IMR-90 (cell line): ENCODE results near the gene GABRE. TPM values are rescaled to one million over a fixed set of nuclear protein-coding genes. Genes with fewer than 3 reads are reported as not detected.

Source experiments
- ATAC-seq: fragments of 200-7000 bp; cut with Tn5 transposase; 2 replicates; pipeline ENCODE4 v1.9.1; 2020; ENCODE audit warnings: low read depth, mild to moderate bottlenecking, moderate library complexity
- BruUV-seq: library from RNA; stranded (reverse); fragments of 400-500 nt; replicated peaks from 2 replicates; lab custom pipeline; 2021; lab: Mats Ljungman, UMichigan
- CTCF ChIA-PET: fragments of 300-600 bp; formaldehyde crosslinking; extraction: SDS; loops from one replicate; lab custom pipeline; 2021; ENCODE audit warnings: antibody characterized with exemption; lab: Yijun Ruan, JAX
- POLR2A ChIA-PET: fragments of 300-600 bp; sonication (Branson Sonifier 250); formaldehyde crosslinking; loops from one replicate; lab custom pipeline; 2022; ENCODE audit warnings: antibody characterized with exemption; ENCODE audit not compliant: unreplicated experiment; lab: Charles Lee
- DNase-seq: peaks from one replicate; pipeline ENCODE4 v3.0.0; 2013
- H2AFZ ChIP-seq: replicated peaks from 2 replicates; pipeline ENCODE3; 2013; ENCODE audit warnings: low read length, mild to moderate bottlenecking; ENCODE audit not compliant: poor library complexity
- H2AK5ac ChIP-seq: 2 replicates; pipeline ENCODE4 v1.6.1; 2013; ENCODE audit warnings: low read depth, low read length, inconsistent platforms
- H2AK9ac ChIP-seq: replicated peaks from 2 replicates; pipeline ENCODE3; 2013; ENCODE audit warnings: mild to moderate bottlenecking, low read depth, low read length, moderate library complexity; ENCODE audit not compliant: poor library complexity
- H2BK120ac ChIP-seq: 2 replicates; pipeline ENCODE4 v1.6.1; 2013; ENCODE audit warnings: low read depth, low read length, inconsistent platforms
- H2BK15ac ChIP-seq: 3 replicates; pipeline ENCODE4 v1.6.1; 2013; ENCODE audit warnings: low read depth, low read length, inconsistent platforms
- H2BK20ac ChIP-seq: 2 replicates; pipeline ENCODE4 v1.6.1; 2013; ENCODE audit warnings: low read depth, mild to moderate bottlenecking, inconsistent platforms, low read length, moderate library complexity
- H2BK5ac ChIP-seq: 2 replicates; pipeline ENCODE4 v1.6.1; 2013; ENCODE audit warnings: mild to moderate bottlenecking, low read depth, low read length, inconsistent platforms; ENCODE audit not compliant: poor library complexity, severe bottlenecking
- H3K14ac ChIP-seq: replicated peaks from 2 replicates; pipeline ENCODE4 v1.6.1; 2013; ENCODE audit warnings: low read depth, low read length, inconsistent platforms
- H3K18ac ChIP-seq: 2 replicates; pipeline ENCODE4 v1.6.1; 2013; ENCODE audit warnings: low read depth, low read length, control low read depth
- H3K23ac ChIP-seq: 2 replicates; pipeline ENCODE4 v1.6.1; 2013; ENCODE audit warnings: low read depth, low read length, inconsistent platforms
- H3K27ac ChIP-seq: 2 replicates; pipeline ENCODE4 v1.5.1; 2013; ENCODE audit warnings: mild to moderate bottlenecking, control low read depth, low read length; ENCODE audit not compliant: insufficient read depth
- H3K27me3 ChIP-seq: 2 replicates; pipeline ENCODE4 v1.6.1; 2013; ENCODE audit warnings: low read length; ENCODE audit not compliant: control insufficient read depth, insufficient read depth
- H3K36me3 ChIP-seq: 2 replicates; pipeline ENCODE4 v1.6.1; 2013; ENCODE audit warnings: low read length, mixed read lengths; ENCODE audit not compliant: control insufficient read depth, insufficient read depth
- H3K4ac ChIP-seq: 2 replicates; pipeline ENCODE4 v1.6.1; 2013; ENCODE audit warnings: low read depth, low read length, inconsistent platforms
- H3K4me1 ChIP-seq: 2 replicates; pipeline ENCODE4 v1.6.1; 2013; ENCODE audit warnings: low read length, mixed read lengths; ENCODE audit not compliant: control insufficient read depth, insufficient read depth
- H3K4me2 ChIP-seq: 2 replicates; pipeline ENCODE4 v1.6.1; 2013; ENCODE audit warnings: low read depth, mild to moderate bottlenecking, control low read depth, low read length, moderate library complexity
- H3K4me3 ChIP-seq: 2 replicates; pipeline ENCODE4 v1.5.1; 2013; ENCODE audit warnings: low read depth, mild to moderate bottlenecking, control low read depth, low read length, moderate library complexity; ENCODE audit not compliant: insufficient read depth
- H3K56ac ChIP-seq: 2 replicates; pipeline ENCODE4 v1.6.1; 2013; ENCODE audit warnings: low read length, inconsistent platforms; ENCODE audit not compliant: insufficient read depth; ENCODE audit errors: extremely low read depth
- H3K79me1 ChIP-seq, 2 experiments: 2 replicates each; pipeline ENCODE4 v1.6.1; 2013; ENCODE audit warnings: low read length in 2 of 2, inconsistent platforms in 1 of 2, low read depth in 1 of 2
- H3K9ac ChIP-seq: 2 replicates; pipeline ENCODE4 v1.6.1; 2013; ENCODE audit warnings: low read depth, low read length, control low read depth
- H3K9me1 ChIP-seq: 2 replicates; pipeline ENCODE4 v1.6.1; 2013; ENCODE audit warnings: low read length, inconsistent platforms; ENCODE audit not compliant: insufficient read depth
- H3K9me3 ChIP-seq: 2 replicates; pipeline ENCODE4 v1.6.1; 2013; ENCODE audit warnings: low read length; ENCODE audit not compliant: control insufficient read depth, insufficient read depth
- H4K20me1 ChIP-seq: 2 replicates; pipeline ENCODE4 v1.6.1; 2013; ENCODE audit warnings: low read length, inconsistent platforms; ENCODE audit not compliant: insufficient read depth
- H4K5ac ChIP-seq: 2 replicates; pipeline ENCODE4 v1.6.1; 2013; ENCODE audit warnings: mild to moderate bottlenecking, low read depth, low read length, control low read depth
- H4K8ac ChIP-seq, 2 experiments: 2 replicates each; pipeline ENCODE4 v1.6.1; 2013; ENCODE audit warnings: low read depth in 2 of 2, low read length in 2 of 2, control low read depth in 1 of 2, inconsistent platforms in 1 of 2
- H4K91ac ChIP-seq: 2 replicates; pipeline ENCODE4 v1.6.1; 2013; ENCODE audit warnings: low read depth, low read length, inconsistent platforms; ENCODE audit not compliant: insufficient read depth
- CHD1 ChIP-seq: IDR thresholded peaks from 2 replicates; pipeline ENCODE4 v1.6.1; 2012; ENCODE audit warnings: low read depth, low read length, improper control_type of control experiment
- FOS ChIP-seq: fragments of 150-350 bp; IDR thresholded peaks from 2 replicates; pipeline ENCODE4 v1.6.1; 2016; ENCODE audit warnings: low read depth, low read length
- NFE2L2 ChIP-seq: fragments of 150-350 bp; IDR thresholded peaks from 2 replicates; pipeline ENCODE4 v1.6.1; 2016; ENCODE audit warnings: low read depth, mild to moderate bottlenecking, low read length
- RCOR1 ChIP-seq: IDR thresholded peaks from 2 replicates; pipeline ENCODE4 v1.6.1; 2012; ENCODE audit warnings: mild to moderate bottlenecking, low read length, improper control_type of control experiment; ENCODE audit not compliant: insufficient replicate concordance
- RFX5 ChIP-seq: IDR thresholded peaks from 2 replicates; pipeline ENCODE4 v1.8.0; 2012; ENCODE audit warnings: low read depth, mild to moderate bottlenecking, low read length, moderate library complexity
- SMC3 ChIP-seq: fragments of 150-350 bp; IDR thresholded peaks from 2 replicates; pipeline ENCODE4 v1.6.1; 2016; ENCODE audit warnings: low read depth, mild to moderate bottlenecking, antibody characterized with exemption, low read length, moderate library complexity
- WGBS, 2 experiments: methylation state at CpG; one replicate each; pipeline versions ENCODE4 v1.1.5 to v1.1.7; 2013; ENCODE audit warnings: missing lambda C conversion rate in 2 of 2; ENCODE audit not compliant: insufficient read length in 1 of 2; ENCODE audit errors: extremely low coverage in 2 of 2; 5-methylcytosine and 5-hydroxymethylcytosine counted together
- dilution Hi-C: fragments of 300-500 bp; cut with HindIII; formaldehyde crosslinking; loops from one replicate; pipeline ENCODE4 v1.14.3; 2018; ENCODE audit warnings: low sequenced_read_pairs; ENCODE audit not compliant: unreplicated experiment
- in situ Hi-C: fragments of 300-500 bp; cut with MboI; formaldehyde crosslinking; loops from 3 replicates; pipeline ENCODE4 v1.14.3; 2019; ENCODE audit warnings: low sequenced_read_pairs, inconsistent platforms, mixed read lengths
- intact Hi-C: fragments of 100-400 bp; cut with micrococcal nuclease; formaldehyde crosslinking; loops from 2 replicates; pipeline ENCODE4 v1.10.0; 2022
- polyA plus RNA-seq, 3 experiments: library from polyadenylated mRNA; depleted of rRNA; stranded (reverse); fragments of >200 nt; gene quantifications; 2 replicates each; pipeline ENCODE4 v1.2.3, GENCODE V29; 2012; ENCODE audit warnings: low replicate concordance in 1 of 3
- total RNA-seq: library from RNA; depleted of rRNA; stranded (reverse); fragments of >200 nt; gene quantifications from 2 replicates; pipeline ENCODE4 v1.2.3, GENCODE V29; 2012
- TF ChIP-seq, protein P1 (sequence below): fragments of 150-350 bp; IDR thresholded peaks from 2 replicates; pipeline ENCODE4 v1.6.1; 2016; ENCODE audit warnings: low read depth, mild to moderate bottlenecking, low read length, moderate library complexity, borderline replicate concordance
- TF ChIP-seq, protein P2 (sequence below): fragments of 150-350 bp; IDR thresholded peaks from 2 replicates; pipeline ENCODE4 v1.6.1; 2017; ENCODE audit warnings: mild to moderate bottlenecking, antibody characterized with exemption, low read length, low read depth
- TF ChIP-seq, protein P3 (sequence below): conservative IDR thresholded peaks from 2 replicates; pipeline ENCODE4 v1.5.1; 2012; ENCODE audit warnings: mild to moderate bottlenecking, low read depth, low read length, improper control_type of control experiment

The GABRE gene
- total and polyA plus RNA-seq, 2 of the 4 experiments (the other 2 are of a cell fraction) = 1.3 to 1.6 TPM

DNA sequence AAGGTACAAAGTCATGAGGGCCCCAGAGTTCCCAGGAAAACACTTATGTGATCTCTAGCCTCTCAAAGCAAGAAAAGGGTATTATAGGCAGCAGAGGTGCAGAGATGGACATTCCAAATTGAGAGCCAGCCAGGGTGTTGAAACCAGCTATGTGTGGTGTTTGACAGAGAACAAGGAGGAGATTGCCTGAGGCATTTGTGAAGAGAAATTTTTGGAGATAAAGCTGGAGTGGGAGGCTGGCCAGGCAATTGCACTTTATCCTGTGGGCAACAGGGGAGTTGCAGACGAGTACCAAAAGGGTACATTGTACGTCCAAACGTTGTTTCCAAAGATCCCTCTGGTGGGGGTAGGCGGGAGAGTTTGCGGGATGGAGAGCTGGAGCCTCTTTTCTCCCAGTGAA, 2.5 kb upstream of the GABRE start:
- H3K4me3 ChIP-seq = no peak overlapping the region
- no peak overlapping the region for H3K14ac ChIP-seq
- ATAC-seq = no peak
- no peaks in the 10 kb centered on the region for H4K20me1 ChIP-seq
- H3K18ac ChIP-seq = no peak overlapping the region
- BruUV-seq = no TSS peak
- H3K56ac ChIP-seq = no peak overlapping the region
- H3K27ac ChIP-seq = no peak overlapping the region
- H3K79me1 ChIP-seq = no peaks in the 10 kb centered on the region
- H3K4me2 ChIP-seq = no peak overlapping the region
- H3K23ac ChIP-seq = no peak overlapping the region
- intact Hi-C loops = no loop called here
- H2BK120ac ChIP-seq = no peak overlapping the region
- no peak overlapping the region for H3K9ac ChIP-seq
- H3K9me1 ChIP-seq = no peaks in the 10 kb centered on the region
- no peak overlapping the region for H4K91ac ChIP-seq
- H3K27me3 ChIP-seq = no peaks in the 10 kb centered on the region; the same call in 1 of the 2 replicates
- H2AFZ ChIP-seq = no peak overlapping the region
- no peak overlapping the region for H2BK5ac ChIP-seq
- ChIA-PET POLR2A (no interaction called here), CTCF (no interaction called here)
- TF ChIP-seq CHD1 (no peak), RCOR1 (no peak), SMC3 (no peak), FOS (no peak), NFE2L2 (no peak), RFX5 (no peak)
- TF ChIP-seq, protein P1, sequence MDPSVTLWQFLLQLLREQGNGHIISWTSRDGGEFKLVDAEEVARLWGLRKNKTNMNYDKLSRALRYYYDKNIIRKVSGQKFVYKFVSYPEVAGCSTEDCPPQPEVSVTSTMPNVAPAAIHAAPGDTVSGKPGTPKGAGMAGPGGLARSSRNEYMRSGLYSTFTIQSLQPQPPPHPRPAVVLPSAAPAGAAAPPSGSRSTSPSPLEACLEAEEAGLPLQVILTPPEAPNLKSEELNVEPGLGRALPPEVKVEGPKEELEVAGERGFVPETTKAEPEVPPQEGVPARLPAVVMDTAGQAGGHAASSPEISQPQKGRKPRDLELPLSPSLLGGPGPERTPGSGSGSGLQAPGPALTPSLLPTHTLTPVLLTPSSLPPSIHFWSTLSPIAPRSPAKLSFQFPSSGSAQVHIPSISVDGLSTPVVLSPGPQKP = no peak
- TF ChIP-seq, protein P2, sequence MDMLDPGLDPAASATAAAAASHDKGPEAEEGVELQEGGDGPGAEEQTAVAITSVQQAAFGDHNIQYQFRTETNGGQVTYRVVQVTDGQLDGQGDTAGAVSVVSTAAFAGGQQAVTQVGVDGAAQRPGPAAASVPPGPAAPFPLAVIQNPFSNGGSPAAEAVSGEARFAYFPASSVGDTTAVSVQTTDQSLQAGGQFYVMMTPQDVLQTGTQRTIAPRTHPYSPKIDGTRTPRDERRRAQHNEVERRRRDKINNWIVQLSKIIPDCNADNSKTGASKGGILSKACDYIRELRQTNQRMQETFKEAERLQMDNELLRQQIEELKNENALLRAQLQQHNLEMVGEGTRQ = no peak
- TF ChIP-seq, protein P3, sequence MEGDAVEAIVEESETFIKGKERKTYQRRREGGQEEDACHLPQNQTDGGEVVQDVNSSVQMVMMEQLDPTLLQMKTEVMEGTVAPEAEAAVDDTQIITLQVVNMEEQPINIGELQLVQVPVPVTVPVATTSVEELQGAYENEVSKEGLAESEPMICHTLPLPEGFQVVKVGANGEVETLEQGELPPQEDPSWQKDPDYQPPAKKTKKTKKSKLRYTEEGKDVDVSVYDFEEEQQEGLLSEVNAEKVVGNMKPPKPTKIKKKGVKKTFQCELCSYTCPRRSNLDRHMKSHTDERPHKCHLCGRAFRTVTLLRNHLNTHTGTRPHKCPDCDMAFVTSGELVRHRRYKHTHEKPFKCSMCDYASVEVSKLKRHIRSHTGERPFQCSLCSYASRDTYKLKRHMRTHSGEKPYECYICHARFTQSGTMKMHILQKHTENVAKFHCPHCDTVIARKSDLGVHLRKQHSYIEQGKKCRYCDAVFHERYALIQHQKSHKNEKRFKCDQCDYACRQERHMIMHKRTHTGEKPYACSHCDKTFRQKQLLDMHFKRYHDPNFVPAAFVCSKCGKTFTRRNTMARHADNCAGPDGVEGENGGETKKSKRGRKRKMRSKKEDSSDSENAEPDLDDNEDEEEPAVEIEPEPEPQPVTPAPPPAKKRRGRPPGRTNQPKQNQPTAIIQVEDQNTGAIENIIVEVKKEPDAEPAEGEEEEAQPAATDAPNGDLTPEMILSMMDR = no peak
- WGBS, 2 experiments = 26% methylated on average over 5 of the region's 5 CpGs; no CpG with 5 or more reads in 1 of the 2 experiments
- H2BK15ac ChIP-seq = no peak overlapping the region
- H3K36me3 ChIP-seq = no peaks in the 10 kb centered on the region
- H2AK9ac ChIP-seq = no peak overlapping the region
- peaks cover 9% of the 10 kb centered on the region; the same call in 1 of the 2 replicates for H3K9me3 ChIP-seq
- in situ Hi-C loops = no loop called here
- no peak overlapping the region for H2BK20ac ChIP-seq
- no peaks in the 10 kb centered on the region; the same call in 1 of the 2 replicates for H3K4me1 ChIP-seq
- dilution Hi-C loops = no loop called here
- H2AK5ac ChIP-seq = no peak overlapping the region
- H4K8ac ChIP-seq = no peak overlapping the region
- DNase-seq = no peak
- no peak overlapping the region for H3K4ac ChIP-seq
- H4K5ac ChIP-seq = no peak overlapping the region
